K562 (cell line): ENCODE results near the gene ITGA6. TPM values are rescaled to one million over a fixed set of nuclear protein-coding genes. Genes with fewer than 3 reads are reported as not detected.
A peak's percentile ranks its signal among the peaks of the same experiment; 100 is the strongest.

Source experiments
- ATAC-seq: fragments of 200-7000 bp; cut with Tn5 transposase; 3 replicates; pipeline ENCODE4 v1.9.1; 2020; ENCODE audit warnings: moderate library complexity
- BruUV-seq: library from RNA; stranded (reverse); fragments of 400-500 nt; replicated peaks from 2 replicates; lab custom pipeline; 2021; lab: Mats Ljungman, UMichigan
- CTCF ChIA-PET: fragments of 300-600 bp; formaldehyde crosslinking; extraction: SDS; loops from one replicate; lab custom pipeline; 2021; ENCODE audit warnings: low intra/inter-chr PET ratio; lab: Yijun Ruan, JAX
- POLR2A ChIA-PET: fragments of 300-600, 350-650 bp; sonication (Branson Sonifier 250); formaldehyde crosslinking; extraction: SDS; loops from one replicate; lab custom pipeline; 2021; ENCODE audit warnings: antibody characterized with exemption, inconsistent platforms; lab: Yijun Ruan, JAX
- DNase-seq, 4 experiments: peaks; one replicate each; pipeline versions ENCODE4 v3.0.0 to v3.0.0-alpha.2; 2011 to 2018; ENCODE audit warnings: low spot score in 3 of 4, mixed read lengths in 3 of 4; ENCODE audit errors: extremely low read depth in 1 of 4
- FAIRE-seq: peaks from 2 replicates; lab custom pipeline; 2011; peaks lifted over from hg19 to GRCh38; lab: Jason Lieb, UNC
- H2AFZ ChIP-seq: 2 replicates; pipeline ENCODE4 v1.6.0; 2011; ENCODE audit warnings: low read depth, low read length, control low read depth, inconsistent platforms
- H3K27ac ChIP-seq: fragments of 200-600 bp; 3 replicates; pipeline ENCODE4 v1.8.0; 2011; ENCODE audit warnings: low read depth, mild to moderate bottlenecking, control low read depth, inconsistent platforms, low read length, moderate library complexity, mixed read lengths; ENCODE audit errors: extremely low read depth
- H3K27me3 ChIP-seq, 2 experiments: fragments of 300-600 bp in 1 of 2; 2 replicates in 1 of 2; 3 replicates in 1 of 2; pipeline versions ENCODE4 v1.6.0 to v1.8.0; 2011; ENCODE audit warnings: inconsistent platforms in 2 of 2, low read length in 2 of 2, mild to moderate bottlenecking in 1 of 2, mixed read lengths in 1 of 2, moderate library complexity in 1 of 2; ENCODE audit not compliant: control insufficient read depth in 2 of 2, insufficient read depth in 2 of 2
- H3K36me3 ChIP-seq: fragments of 300-600 bp; 3 replicates; pipeline ENCODE4 v1.8.0; 2011; ENCODE audit warnings: mild to moderate bottlenecking, low read length, inconsistent platforms; ENCODE audit not compliant: control insufficient read depth, insufficient read depth
- H3K4me1 ChIP-seq, 2 experiments: fragments of 200-600 bp in 1 of 2; replicated peaks in 1 of 2; 2 replicates in 1 of 2; 3 replicates in 1 of 2; pipeline versions ENCODE4 v1.5.1 to v1.8.0; 2011; ENCODE audit warnings: inconsistent platforms in 2 of 2, low read length in 2 of 2, mild to moderate bottlenecking in 1 of 2, mixed read lengths in 1 of 2, moderate library complexity in 1 of 2; ENCODE audit not compliant: control insufficient read depth in 2 of 2, insufficient read depth in 2 of 2
- H3K4me2 ChIP-seq: 2 replicates; pipeline ENCODE4 v1.6.1; 2011; ENCODE audit warnings: low read length, control low read depth, inconsistent platforms, mixed read lengths; ENCODE audit not compliant: insufficient read depth
- H3K4me3 ChIP-seq: fragments of 200-600 bp; sonication (generic), shearing (Covaris generic); 2 replicates; pipeline ENCODE4 v1.5.1; 2016; ENCODE audit warnings: control low read depth, inconsistent platforms
- H3K79me2 ChIP-seq: fragments of 200-600 bp; 3 replicates; pipeline ENCODE4 v1.8.0; 2011; ENCODE audit warnings: low read length, inconsistent platforms; ENCODE audit not compliant: control insufficient read depth, insufficient read depth
- H3K9ac ChIP-seq, 2 experiments: 2 replicates each; pipeline versions ENCODE4 v1.6.0 to v1.6.1; 2011; ENCODE audit warnings: low read depth in 2 of 2, low read length in 2 of 2, control low read depth in 1 of 2, inconsistent platforms in 1 of 2, mild to moderate bottlenecking in 1 of 2, mixed read lengths in 1 of 2; ENCODE audit not compliant: insufficient read depth in 1 of 2
- H3K9me1 ChIP-seq: one replicate; pipeline ENCODE4 v1.6.0; 2011; ENCODE audit warnings: inconsistent platforms, mild to moderate bottlenecking, low read length, moderate library complexity; ENCODE audit not compliant: control insufficient read depth, insufficient read depth
- H3K9me3 ChIP-seq: replicated peaks from 2 replicates; pipeline ENCODE4 v1.5.1; 2011; ENCODE audit warnings: low read depth, low read length, inconsistent platforms; ENCODE audit not compliant: control insufficient read depth, insufficient read depth
- H4K20me1 ChIP-seq: replicated peaks from 2 replicates; pipeline ENCODE4 v1.6.1; 2011; ENCODE audit warnings: low read length, inconsistent platforms, mixed read lengths; ENCODE audit not compliant: control insufficient read depth, insufficient read depth
- BACH1 ChIP-seq: fragments of 200-800 bp; sonication (Bioruptor generic); IDR thresholded peaks from 2 replicates; pipeline ENCODE4 v1.6.1; 2016; ENCODE audit warnings: missing genetic modification characterization, missing compliant biosample characterization
- CBFA2T2 ChIP-seq: fragments of 450-650 bp; conservative IDR thresholded peaks from 2 replicates; pipeline ENCODE4 v1.6.1; 2017; ENCODE audit warnings: mild to moderate bottlenecking
- MAFG ChIP-seq: fragments of 450-650 bp; conservative IDR thresholded peaks from 2 replicates; pipeline ENCODE4 v1.6.1; 2016; ENCODE audit warnings: missing genetic modification characterization, missing compliant biosample characterization
- PCBP1 ChIP-seq: fragments of 200-400 bp; formaldehyde crosslinking; IDR thresholded peaks from 2 replicates; pipeline ENCODE4 v1.6.1; 2018; ENCODE audit warnings: mild to moderate bottlenecking, low read depth, low read length; ENCODE audit not compliant: poor library complexity, severe bottlenecking
- SNRNP70 ChIP-seq: fragments of 200-400 bp; formaldehyde crosslinking; optimal IDR thresholded peaks from 2 replicates; pipeline ENCODE3; 2017; ENCODE audit warnings: low read depth, low read length
- ZNF143 ChIP-seq: sonication (generic); formaldehyde crosslinking; IDR thresholded peaks from 2 replicates; pipeline ENCODE4 v1.9.0; 2022; ENCODE audit warnings: mild to moderate bottlenecking, missing genetic modification reagents
- ZNF274 ChIP-seq: IDR thresholded peaks from 2 replicates; pipeline ENCODE4 v1.6.1; 2011; ENCODE audit warnings: low read depth, mild to moderate bottlenecking, low read length, moderate library complexity, borderline replicate concordance
- WGBS: fragments of 100-300 bp; shearing (Covaris generic); methylation state at CpG from one replicate; pipeline ENCODE4 v1.1.6; 2016; ENCODE audit warnings: low coverage, mixed read lengths; ENCODE audit not compliant: insufficient coverage; ENCODE audit errors: missing lambda C conversion rate; 5-methylcytosine and 5-hydroxymethylcytosine counted together
- in situ Hi-C: fragments of 300-500 bp; cut with MboI; formaldehyde crosslinking; loops from 4 replicates; pipeline ENCODE4 v1.15.0; 2018; ENCODE audit warnings: inconsistent platforms, mixed read lengths
- intact Hi-C: fragments of 100-400 bp; cut with micrococcal nuclease; formaldehyde crosslinking; loops from 2 replicates; pipeline ENCODE4 v1.14.2; 2022
- polyA plus RNA-seq, 8 experiments: library from polyadenylated mRNA; depleted of rRNA in 4 of 8; stranded (reverse) in 5 of 8; unstranded in 3 of 8; fragments of >200 nt; fragmentation: Nextera tagmentation in 2 of 8; fragmentation: Illumina TruSeq in 1 of 8; extraction: Ambion mirVana in 2 of 8; extraction: Trizol in 1 of 8; gene quantifications; 2 replicates each; pipeline versions ENCODE4 v1.2.1 to v1.2.3, GENCODE V29; 2011 to 2014; ENCODE audit warnings: inconsistent platforms in 1 of 8, missing spikeins in 1 of 8
- total RNA-seq, 7 experiments: library from RNA; depleted of rRNA in 6 of 7; stranded (reverse); fragments of >200 nt in 6 of 7; fragmentation: Illumina TruSeq in 2 of 7; extraction: Trizol in 2 of 7; gene quantifications; 2 replicates each; pipeline versions ENCODE4 v1.2.1 to v1.2.3, GENCODE V29; 2011 to 2021; ENCODE audit warnings: low replicate concordance in 1 of 7
- TF ChIP-seq, protein P1 (sequence below): fragments of 250-450 bp; sonication (Bioruptor Pico); IDR thresholded peaks from 2 replicates; pipeline ENCODE4 v1.4.0; 2020

Gene ITGA6
- total and polyA plus RNA-seq, 9 of the 15 experiments (the other 6 are each of a cell fraction or from before 2014, with no cell fraction given) = 0.01 to 0.29 (median 0.05) TPM; not detected in 5

DNA sequence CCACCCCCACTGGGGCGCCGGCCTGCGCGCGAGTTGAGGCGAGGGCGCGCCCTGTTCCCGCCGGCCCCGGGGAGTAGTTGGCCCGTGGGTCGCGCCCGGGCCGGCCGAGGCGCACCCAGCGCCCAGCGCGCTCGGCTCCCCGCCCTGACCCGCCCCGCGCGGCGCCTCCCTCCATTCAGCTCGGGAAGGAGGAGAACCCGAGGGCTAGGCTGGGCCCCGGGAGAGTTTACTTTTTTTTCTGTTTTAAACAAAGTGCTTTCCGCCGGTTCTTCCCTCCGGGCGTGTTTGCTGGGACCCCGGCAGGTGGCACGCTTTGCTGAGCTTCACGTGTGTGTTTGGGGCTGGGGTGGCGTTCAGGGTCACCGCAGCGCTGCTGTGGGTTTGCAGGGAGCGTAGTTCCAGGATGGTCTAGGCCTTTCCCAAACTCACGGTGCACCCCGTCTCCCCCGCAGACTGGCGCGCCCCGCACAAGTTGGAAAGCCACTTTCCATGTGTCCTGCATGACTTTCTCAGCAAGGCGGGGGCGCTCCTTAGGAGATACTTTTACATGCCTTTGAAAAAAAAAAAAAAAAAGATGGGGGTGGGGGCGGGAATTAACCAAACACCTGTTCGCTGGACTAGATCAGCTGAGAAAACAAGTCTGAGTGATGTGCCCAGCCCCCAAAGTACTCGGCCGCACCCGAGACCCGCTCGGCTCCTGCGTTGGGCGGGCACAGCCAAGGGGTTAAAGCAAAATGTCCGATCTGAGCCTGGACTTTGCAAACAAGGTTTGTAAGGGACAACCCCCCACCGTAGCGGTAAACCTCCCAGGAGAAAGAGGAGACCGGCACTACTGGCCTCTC is 825 bp downstream of the ITGA6 start:
- intact Hi-C loops = no loop called here
- no peak overlapping the region for H2AFZ ChIP-seq
- ChIA-PET POLR2A (interaction anchor here (1.0 kb wide), 2 partner anchors 11 to 16 kb away, joined by 3 read pairs; no protein-coding TSS in a partner anchor), CTCF (interaction anchor here (0.7 kb wide), 2 partner anchors 12 to 279 kb away, joined by 4 read pairs; no protein-coding TSS in a partner anchor)
- BruUV-seq = no TSS peak
- WGBS = 33% methylated on average over 44 of the region's 63 CpGs
- H4K20me1 ChIP-seq = no peaks in the 10 kb centered on the region
- no peak overlapping the region for H3K4me2 ChIP-seq
- H3K36me3 ChIP-seq = no peaks in the 10 kb centered on the region
- peaks cover 0 to 16% of the 10 kb centered on the region in 2 experiments; a peak in 2 of 5 replicates for H3K4me1 ChIP-seq
- no peaks in the 10 kb centered on the region for H3K9me3 ChIP-seq
- H3K79me2 ChIP-seq = no peaks in the 10 kb centered on the region
- H3K27ac ChIP-seq = no peak overlapping the region
- H3K9me1 ChIP-seq = no peaks in the 10 kb centered on the region
- TF ChIP-seq ZNF143 (CRISPR knock-in tag) (no peak), PCBP1 (peak; percentile 2)
- TF ChIP-seq, all 486 proteins: peak for 1
- Histone ChIP-seq H3K27me3 (peaks cover 37 to 61% of the 10 kb centered on the region in 2 experiments), H3K4me3 (0 out of 2 replicates have a peak overlapping the region, but pooled peaks have one; percentile 24), H3K9ac (no peak overlapping the region)
- in situ Hi-C loops = no loop called here
- peak in 2 of 4 experiments; percentile 30 to 46 for DNase-seq
- FAIRE-seq = no peak
- ATAC-seq = peak; percentile 27

DNA sequence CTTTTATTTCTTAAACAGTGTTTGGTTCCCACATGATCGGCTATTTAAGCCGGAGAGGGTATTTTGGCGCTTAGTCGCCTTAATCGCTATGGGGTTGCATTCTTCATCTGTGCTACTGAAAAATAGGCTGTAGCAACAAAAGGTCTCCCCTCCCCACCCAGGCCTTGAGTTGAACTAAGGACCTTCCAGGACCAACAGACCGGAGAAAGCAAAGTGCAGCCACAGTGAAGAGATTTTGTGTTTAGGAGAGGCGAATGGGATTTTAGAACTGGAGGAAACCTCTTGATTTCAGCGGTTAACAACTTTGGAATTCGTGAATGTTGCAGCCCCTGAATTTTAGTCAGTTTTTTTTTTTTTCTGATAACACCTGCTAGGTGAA is 1.4 kb downstream of the ITGA6 start:
- ChIA-PET POLR2A (interaction anchor here (1.0 kb wide), 3 partner anchors 10 to 27 kb away, joined by 3 read pairs; no protein-coding TSS in a partner anchor), CTCF (no interaction called here)
- in situ Hi-C loops = no loop called here
- Histone ChIP-seq H3K9me1 (no peaks in the 10 kb centered on the region), H3K4me3 (no peak overlapping the region), H2AFZ (no peak overlapping the region), H3K4me2 (no peak overlapping the region), H3K27ac (no peak overlapping the region), H3K4me1 (peaks cover 0 to 16% of the 10 kb centered on the region in 2 experiments; a peak in 2 of 5 replicates), H3K36me3 (no peaks in the 10 kb centered on the region), H3K79me2 (no peaks in the 10 kb centered on the region), H3K9ac (no peak overlapping the region), H4K20me1 (no peaks in the 10 kb centered on the region), H3K27me3 (peaks cover 37 to 62% of the 10 kb centered on the region in 2 experiments), H3K9me3 (no peaks in the 10 kb centered on the region)
- FAIRE-seq (no peak), DNase-seq (no peak), ATAC-seq (no peak)
- WGBS = 31% methylated on average over 9 of the region's 9 CpGs
- BruUV-seq = no TSS peak
- intact Hi-C loops = no loop called here
- TF ChIP-seq ZNF143 (CRISPR knock-in tag) = no peak
- no peak for TF ChIP-seq SNRNP70
- TF ChIP-seq, protein P1, sequence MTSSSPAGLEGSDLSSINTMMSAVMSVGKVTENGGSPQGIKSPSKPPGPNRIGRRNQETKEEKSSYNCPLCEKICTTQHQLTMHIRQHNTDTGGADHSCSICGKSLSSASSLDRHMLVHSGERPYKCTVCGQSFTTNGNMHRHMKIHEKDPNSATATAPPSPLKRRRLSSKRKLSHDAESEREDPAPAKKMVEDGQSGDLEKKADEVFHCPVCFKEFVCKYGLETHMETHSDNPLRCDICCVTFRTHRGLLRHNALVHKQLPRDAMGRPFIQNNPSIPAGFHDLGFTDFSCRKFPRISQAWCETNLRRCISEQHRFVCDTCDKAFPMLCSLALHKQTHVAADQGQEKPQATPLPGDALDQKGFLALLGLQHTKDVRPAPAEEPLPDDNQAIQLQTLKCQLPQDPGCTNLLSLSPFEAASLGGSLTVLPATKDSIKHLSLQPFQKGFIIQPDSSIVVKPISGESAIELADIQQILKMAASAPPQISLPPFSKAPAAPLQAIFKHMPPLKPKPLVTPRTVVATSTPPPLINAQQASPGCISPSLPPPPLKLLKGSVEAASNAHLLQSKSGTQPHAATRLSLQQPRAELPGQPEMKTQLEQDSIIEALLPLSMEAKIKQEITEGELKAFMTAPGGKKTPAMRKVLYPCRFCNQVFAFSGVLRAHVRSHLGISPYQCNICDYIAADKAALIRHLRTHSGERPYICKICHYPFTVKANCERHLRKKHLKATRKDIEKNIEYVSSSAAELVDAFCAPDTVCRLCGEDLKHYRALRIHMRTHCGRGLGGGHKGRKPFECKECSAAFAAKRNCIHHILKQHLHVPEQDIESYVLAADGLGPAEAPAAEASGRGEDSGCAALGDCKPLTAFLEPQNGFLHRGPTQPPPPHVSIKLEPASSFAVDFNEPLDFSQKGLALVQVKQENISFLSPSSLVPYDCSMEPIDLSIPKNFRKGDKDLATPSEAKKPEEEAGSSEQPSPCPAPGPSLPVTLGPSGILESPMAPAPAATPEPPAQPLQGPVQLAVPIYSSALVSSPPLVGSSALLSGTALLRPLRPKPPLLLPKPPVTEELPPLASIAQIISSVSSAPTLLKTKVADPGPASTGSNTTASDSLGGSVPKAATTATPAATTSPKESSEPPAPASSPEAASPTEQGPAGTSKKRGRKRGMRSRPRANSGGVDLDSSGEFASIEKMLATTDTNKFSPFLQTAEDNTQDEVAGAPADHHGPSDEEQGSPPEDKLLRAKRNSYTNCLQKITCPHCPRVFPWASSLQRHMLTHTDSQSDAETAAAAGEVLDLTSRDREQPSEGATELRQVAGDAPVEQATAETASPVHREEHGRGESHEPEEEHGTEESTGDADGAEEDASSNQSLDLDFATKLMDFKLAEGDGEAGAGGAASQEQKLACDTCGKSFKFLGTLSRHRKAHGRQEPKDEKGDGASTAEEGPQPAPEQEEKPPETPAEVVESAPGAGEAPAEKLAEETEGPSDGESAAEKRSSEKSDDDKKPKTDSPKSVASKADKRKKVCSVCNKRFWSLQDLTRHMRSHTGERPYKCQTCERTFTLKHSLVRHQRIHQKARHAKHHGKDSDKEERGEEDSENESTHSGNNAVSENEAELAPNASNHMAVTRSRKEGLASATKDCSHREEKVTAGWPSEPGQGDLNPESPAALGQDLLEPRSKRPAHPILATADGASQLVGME (CRISPR knock-in tag) = no peak
- TF ChIP-seq ZNF274 = no peak
- TF ChIP-seq MAFG = no peak
- no peak for TF ChIP-seq CBFA2T2
- TF ChIP-seq BACH1 (tag) = no peak
